GM23248 (cell line): Measurements from ENCODE around the gene AR. TPM values are rescaled to one million over a fixed set of nuclear protein-coding genes. Genes with fewer than 3 reads are reported as not detected.
A peak's percentile ranks its signal among the peaks of the same experiment; 100 is the strongest.

Experiments
- DNase-seq: peaks from one replicate; pipeline ENCODE4 v3.0.0-alpha.2; 2015
- H2AFZ ChIP-seq: fragments of 200-600 bp; sonication (generic); 2 replicates; pipeline ENCODE4 v1.6.1; 2016; ENCODE audit warnings: antibody characterized with exemption
- H3F3A ChIP-seq: fragments of 200-600 bp; sonication (generic); 2 replicates; pipeline ENCODE4 v1.6.1; 2016; ENCODE audit warnings: mild to moderate bottlenecking, antibody characterized with exemption, mixed run types; ENCODE audit not compliant: insufficient read depth
- H3K27ac ChIP-seq: fragments of 200-600 bp; sonication (generic); 2 replicates; pipeline ENCODE4 v1.5.1; 2016; ENCODE audit warnings: mild to moderate bottlenecking
- H3K27me3 ChIP-seq: fragments of 200-600 bp; sonication (generic); replicated peaks from 2 replicates; pipeline ENCODE4 v1.6.1; 2016; ENCODE audit warnings: mild to moderate bottlenecking; ENCODE audit not compliant: insufficient read depth
- H3K36me3 ChIP-seq: fragments of 200-600 bp; sonication (generic); 2 replicates; pipeline ENCODE4 v1.6.1; 2016; ENCODE audit warnings: low read depth, mild to moderate bottlenecking
- H3K4me1 ChIP-seq: fragments of 200-600 bp; sonication (generic); 2 replicates; pipeline ENCODE4 v1.6.1; 2016; ENCODE audit warnings: mild to moderate bottlenecking; ENCODE audit not compliant: insufficient read depth
- H3K4me2 ChIP-seq: fragments of 200-600 bp; sonication (generic); one replicate; pipeline ENCODE4 v1.6.1; 2016; ENCODE audit warnings: mild to moderate bottlenecking; ENCODE audit not compliant: unreplicated experiment
- H3K4me3 ChIP-seq: fragments of 200-600 bp; sonication (generic); 2 replicates; pipeline ENCODE4 v1.5.1; 2016; ENCODE audit warnings: mild to moderate bottlenecking
- H3K79me2 ChIP-seq: fragments of 200-600 bp; sonication (generic); 2 replicates; pipeline ENCODE4 v1.6.1; 2016; ENCODE audit warnings: mild to moderate bottlenecking; ENCODE audit not compliant: insufficient read depth
- H3K9ac ChIP-seq: fragments of 200-600 bp; sonication (generic); 2 replicates; pipeline ENCODE4 v1.6.1; 2016; ENCODE audit warnings: mild to moderate bottlenecking
- H3K9me2 ChIP-seq: fragments of 200-600 bp; sonication (generic); 2 replicates; pipeline ENCODE4 v1.6.1; 2016; ENCODE audit warnings: mixed run types, mild to moderate bottlenecking, moderate library complexity; ENCODE audit not compliant: insufficient read depth
- H3K9me3 ChIP-seq: fragments of 200-600 bp; sonication (generic); one replicate; pipeline ENCODE4 v1.6.1; 2017; ENCODE audit warnings: low read depth
- H4K20me1 ChIP-seq: fragments of 200-600 bp; sonication (generic); 2 replicates; pipeline ENCODE4 v1.6.0; 2016; ENCODE audit not compliant: insufficient read depth
- EZH2 ChIP-seq: fragments of 200-600 bp; sonication (generic); IDR thresholded peaks from 2 replicates; pipeline ENCODE4 v1.6.1; 2018; ENCODE audit warnings: antibody characterized with exemption, mild to moderate bottlenecking; ENCODE audit not compliant: insufficient read depth, poor library complexity, severe bottlenecking
- EZH2phosphoT487 ChIP-seq: fragments of 200-600 bp; sonication (generic); IDR thresholded peaks from 2 replicates; pipeline ENCODE4 v1.6.1; 2018; ENCODE audit warnings: antibody characterized with exemption, moderate library complexity, mild to moderate bottlenecking, low read depth; ENCODE audit not compliant: insufficient read depth
- WGBS, 2 experiments: methylation state at CpG; one replicate each; pipeline ENCODE4 v1.1.6; 2015 to 2017; ENCODE audit warnings: low lambda C conversion rate in 2 of 2, low coverage in 1 of 2; ENCODE audit errors: missing lambda C conversion rate in 2 of 2; 5-methylcytosine and 5-hydroxymethylcytosine counted together
- in situ Hi-C: fragments of 300-500 bp; cut with MboI; formaldehyde crosslinking; loops from 2 replicates; pipeline ENCODE4 v1.15.0; 2020
- polyA plus RNA-seq: library from polyadenylated mRNA; unstranded; fragments of >200 nt; fragmentation: Nextera tagmentation; extraction: Ambion mirVana; gene quantifications from 2 replicates; pipeline ENCODE4 v1.2.1, GENCODE V29; 2016
- total RNA-seq: library from RNA; depleted of rRNA; stranded (reverse); fragments of >200 nt; shearing (Covaris generic); gene quantifications from 2 replicates; pipeline ENCODE4 v1.2.3, GENCODE V29; 2014

Gene AR
- total and polyA plus RNA-seq, 2 experiments from 2014 or later: 1.2 to 4.8 TPM

DNA sequence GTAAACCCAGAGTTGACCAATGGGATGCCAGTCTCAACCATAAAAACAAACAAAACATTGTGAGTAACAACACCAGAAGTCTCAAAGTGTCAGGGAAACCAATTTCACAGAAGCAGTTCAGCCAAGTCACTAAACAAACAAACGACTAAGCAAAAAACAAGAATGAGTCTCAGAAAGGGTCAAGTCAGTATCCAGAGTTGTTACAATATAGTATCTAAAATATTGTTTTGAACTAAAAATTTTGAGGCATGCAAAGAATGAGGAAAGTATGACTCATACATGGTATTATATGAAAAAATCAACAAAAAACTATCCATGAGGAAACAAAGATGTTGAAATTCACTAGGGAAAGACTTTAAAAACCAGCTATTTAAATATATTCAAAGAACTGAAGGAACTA lies 70.6 kb downstream of the AR start:
- peaks cover 36% of the 10 kb centered on the region for H3K4me1 ChIP-seq
- DNase-seq: peak; percentile 65
- H3K36me3 ChIP-seq: no peaks in the 10 kb centered on the region
- 53 to 62% methylated on average over 1 of the region's 1 CpG for WGBS, 2 experiments
- H3K27ac ChIP-seq: peak overlapping the region; percentile 65
- H3K4me2 ChIP-seq: no peak overlapping the region
- no peaks in the 10 kb centered on the region for H3K79me2 ChIP-seq
- H3F3A ChIP-seq: peaks cover 12% of the 10 kb centered on the region
- in situ Hi-C loops: no loop called here
- no peak overlapping the region for H3K9ac ChIP-seq
- H3K4me3 ChIP-seq: no peak overlapping the region
- no peak for TF ChIP-seq EZH2
- TF ChIP-seq EZH2phosphoT487: no peak
- no peaks in the 10 kb centered on the region for H3K9me2 ChIP-seq
- no peaks in the 10 kb centered on the region for H3K27me3 ChIP-seq
- H2AFZ ChIP-seq: no peak overlapping the region
- H4K20me1 ChIP-seq: no peaks in the 10 kb centered on the region
- H3K9me3 ChIP-seq: peaks cover 2% of the 10 kb centered on the region

DNA sequence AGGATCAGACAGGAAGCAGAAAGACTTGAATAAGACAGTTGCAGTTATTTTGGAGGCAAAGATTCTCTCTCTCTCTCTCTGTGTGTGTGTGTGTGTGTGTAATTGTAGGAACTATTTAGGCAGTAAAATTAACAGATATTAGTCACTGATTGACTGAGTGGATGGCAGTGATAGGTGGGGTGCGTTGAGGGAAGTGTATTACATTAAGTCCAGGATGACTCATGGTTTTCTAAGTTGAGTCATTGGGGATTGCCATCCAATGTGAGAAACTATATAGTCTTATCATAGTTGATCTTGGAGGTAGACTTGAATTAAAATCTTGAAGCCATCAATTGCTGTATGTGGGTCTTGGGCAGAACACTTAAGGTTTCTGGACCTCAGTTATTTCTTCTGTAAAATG lies 75.4 kb downstream of the AR start:
- WGBS, 2 experiments: 0% methylated on average over 1 of the region's 1 CpG
- H2AFZ ChIP-seq: no peak overlapping the region
- no peaks in the 10 kb centered on the region for H3K36me3 ChIP-seq

DNA sequence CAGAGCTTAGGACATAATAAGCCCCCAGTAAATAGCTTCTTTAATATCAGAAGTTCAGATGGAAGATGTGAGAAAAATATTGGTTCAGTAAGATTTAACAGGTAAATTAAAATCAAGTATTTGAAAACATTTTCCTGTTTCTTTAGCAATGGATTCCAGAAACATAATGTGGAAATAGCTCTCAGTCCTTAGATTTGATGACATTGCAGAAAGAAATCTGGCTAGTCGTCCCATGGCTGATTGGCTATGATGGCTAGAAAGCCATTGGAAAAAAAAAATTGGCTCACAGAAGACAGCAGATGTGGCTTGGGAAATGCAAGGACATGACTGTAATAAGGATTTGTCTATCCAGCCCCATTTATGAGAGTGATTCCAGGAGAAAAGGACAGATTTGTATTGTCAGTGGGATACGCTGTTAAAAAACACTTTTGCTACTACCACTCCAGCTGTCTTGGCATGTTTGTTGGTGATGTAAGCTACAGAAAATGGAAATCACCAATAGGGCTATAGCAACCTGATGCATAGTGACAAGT lies 78.3 kb downstream of the AR start:
- Histone ChIP-seq H3K36me3 (no peaks in the 10 kb centered on the region), H4K20me1 (no peaks in the 10 kb centered on the region), H3K4me3 (no peak overlapping the region), H3K9me3 (no peaks in the 10 kb centered on the region), H3K27me3 (no peaks in the 10 kb centered on the region), H3K27ac (no peak overlapping the region), H3K9ac (no peak overlapping the region), H3F3A (no peaks in the 10 kb centered on the region), H3K4me1 (peaks cover 11% of the 10 kb centered on the region), H3K79me2 (no peaks in the 10 kb centered on the region), H3K9me2 (no peaks in the 10 kb centered on the region), H2AFZ (no peak overlapping the region), H3K4me2 (no peak overlapping the region)
- WGBS, 2 experiments: 55 to 62% methylated on average over 2 of the region's 2 CpGs
- in situ Hi-C loops: no loop called here
- no peak for DNase-seq
- no peak for TF ChIP-seq EZH2phosphoT487
- no peak for TF ChIP-seq EZH2

More for the DNA sequence above, 75.4 kb downstream of the AR start:
- Histone ChIP-seq H3K9me3 (peaks cover 2% of the 10 kb centered on the region), H3K9ac (no peak overlapping the region), H3K9me2 (no peaks in the 10 kb centered on the region), H3K4me3 (no peak overlapping the region), H3K27ac (no peak overlapping the region), H3K4me2 (no peak overlapping the region), H3K27me3 (no peaks in the 10 kb centered on the region), H4K20me1 (no peaks in the 10 kb centered on the region), H3F3A (no peaks in the 10 kb centered on the region; the same call in 1 of the 2 replicates), H3K79me2 (no peaks in the 10 kb centered on the region), H3K4me1 (peaks cover 11% of the 10 kb centered on the region)
- in situ Hi-C loops: no loop called here
- DNase-seq: peak; percentile 84
- TF ChIP-seq EZH2phosphoT487 (no peak), EZH2 (no peak)

DNA sequence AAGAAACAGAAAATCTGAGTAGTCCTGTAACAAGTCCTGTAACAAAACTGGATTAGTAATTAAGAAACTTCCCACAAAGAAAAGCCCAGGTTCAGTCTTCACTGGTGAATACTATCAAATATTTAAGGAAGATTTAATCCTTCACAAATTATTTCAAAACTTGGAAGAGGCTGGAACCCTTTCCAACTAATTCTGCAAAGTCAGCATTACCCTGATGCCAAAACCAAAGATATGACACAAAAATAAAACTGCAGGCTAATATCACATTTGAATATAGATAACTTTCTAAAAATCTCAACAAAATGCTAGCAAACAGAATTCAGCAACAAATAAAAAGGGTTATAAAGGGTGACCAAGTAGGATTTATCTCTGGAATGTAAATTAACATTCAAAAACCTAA lies 80.5 kb downstream of the AR start:
- in situ Hi-C loops: no loop called here
- no peaks in the 10 kb centered on the region for H3K9me3 ChIP-seq
- no peaks in the 10 kb centered on the region for H3K9me2 ChIP-seq

DNA sequence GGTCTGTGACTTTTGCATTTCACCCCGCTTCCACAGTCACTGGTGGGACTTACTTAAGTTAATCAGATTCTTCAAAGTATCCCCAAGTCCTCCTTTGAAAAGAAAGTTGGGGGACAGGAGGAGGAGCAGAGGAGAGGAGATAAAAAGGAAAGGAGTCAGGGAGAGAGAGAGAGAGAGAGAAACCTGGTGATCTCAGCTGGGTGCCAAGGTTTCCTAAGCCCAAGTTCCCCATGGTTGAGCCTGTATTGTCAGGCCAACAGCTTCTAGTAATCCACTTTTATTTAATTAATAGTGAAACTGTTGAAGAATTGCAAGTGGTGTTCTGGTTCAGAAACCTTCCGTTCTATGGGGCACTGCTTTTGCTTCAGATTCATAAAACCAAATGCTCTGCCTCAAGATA lies 91.6 kb downstream of the AR start:
- H3K9me3 ChIP-seq: no peaks in the 10 kb centered on the region
- H3F3A ChIP-seq: no peaks in the 10 kb centered on the region
- in situ Hi-C loops: no loop called here
- WGBS, 2 experiments: 87 to 93% methylated on average over 2 of the region's 2 CpGs
- no peaks in the 10 kb centered on the region for H3K9me2 ChIP-seq
- peaks cover 6% of the 10 kb centered on the region; the same call in 1 of the 2 replicates for H3K4me1 ChIP-seq
- no peak overlapping the region for H3K4me3 ChIP-seq
- no peak overlapping the region for H2AFZ ChIP-seq
- no peaks in the 10 kb centered on the region for H3K79me2 ChIP-seq
- no peak overlapping the region for H3K4me2 ChIP-seq
- no peaks in the 10 kb centered on the region for H3K27me3 ChIP-seq
- H4K20me1 ChIP-seq: no peaks in the 10 kb centered on the region
- no peak for TF ChIP-seq EZH2
- TF ChIP-seq EZH2phosphoT487: no peak
- no peak overlapping the region for H3K9ac ChIP-seq
- H3K27ac ChIP-seq: no peak overlapping the region
- DNase-seq: no peak
- no peaks in the 10 kb centered on the region for H3K36me3 ChIP-seq

More for the DNA sequence above, 80.5 kb downstream of the AR start:
- no peak overlapping the region for H3K4me2 ChIP-seq
- no peak overlapping the region for H2AFZ ChIP-seq
- H3K36me3 ChIP-seq: no peaks in the 10 kb centered on the region
- H3K9ac ChIP-seq: no peak overlapping the region
- H3K79me2 ChIP-seq: no peaks in the 10 kb centered on the region
- H3K27me3 ChIP-seq: no peaks in the 10 kb centered on the region
- H3K4me1 ChIP-seq: peaks cover 2% of the 10 kb centered on the region; the same call in 1 of the 2 replicates
- H3F3A ChIP-seq: no peaks in the 10 kb centered on the region
- TF ChIP-seq EZH2: no peak
- TF ChIP-seq EZH2phosphoT487: no peak
- H4K20me1 ChIP-seq: no peaks in the 10 kb centered on the region
- H3K27ac ChIP-seq: no peak overlapping the region
- no peak overlapping the region for H3K4me3 ChIP-seq
- DNase-seq: no peak
